Suprapubic skin (tissue), 4 donors: ENCODE data around the gene UBE2L3. TPM values are rescaled to one million over a fixed set of nuclear protein-coding genes. Genes with fewer than 3 reads are reported as not detected.
"Not testable (repeated sequence)": the region's sequence is repeated elsewhere in the genome, so short reads cannot be mapped to it uniquely, and the experiment has no call there.

Experiments
- DNase-seq, 2 donors: peaks; one replicate each; pipeline ENCODE4 v3.0.0-alpha.2; 2019; ENCODE audit warnings: low spot score in 2 of 2
- H3K27ac ChIP-seq: fragments of 200-600 bp; sonication (generic); one replicate; pipeline ENCODE4 v1.5.1; 2019
- H3K27me3 ChIP-seq: fragments of 200-600 bp; sonication (generic); one replicate; pipeline ENCODE4 v1.5.1; 2019
- H3K36me3 ChIP-seq: fragments of 200-600 bp; sonication (generic); one replicate; pipeline ENCODE4 v1.5.1; 2019
- H3K4me1 ChIP-seq: fragments of 200-600 bp; sonication (generic); one replicate; pipeline ENCODE4 v1.5.1; 2019
- H3K4me3 ChIP-seq: fragments of 200-600 bp; sonication (generic); one replicate; pipeline ENCODE4 v1.5.1; 2019; ENCODE audit warnings: mild to moderate bottlenecking
- H3K9me3 ChIP-seq: fragments of 200-600 bp; sonication (generic); one replicate; pipeline ENCODE4 v1.5.1; 2019
- EP300 ChIP-seq: sonication (generic); formaldehyde crosslinking; IDR thresholded peaks from one replicate; pipeline ENCODE4 v1.6.1; 2017; ENCODE audit warnings: antibody characterized with exemption
- POLR2A ChIP-seq, 2 donors: fragments of 450-650 bp; IDR thresholded peaks; one replicate each; pipeline ENCODE4 v1.6.1; 2017; ENCODE audit warnings: antibody characterized with exemption in 2 of 2, mild to moderate bottlenecking in 2 of 2, moderate library complexity in 2 of 2
- POLR2AphosphoS5 ChIP-seq, 3 donors: sonication (generic); formaldehyde crosslinking; IDR thresholded peaks; one replicate each; pipeline ENCODE4 v1.6.1; 2017; ENCODE audit warnings: antibody characterized with exemption in 3 of 3
- WGBS: methylation state at CpG from one replicate; pipeline ENCODE4 v1.1.5; 2018; 5-methylcytosine and 5-hydroxymethylcytosine counted together
- total RNA-seq, 4 donors: library from RNA; depleted of rRNA; stranded (reverse); fragments of >200 nt; gene quantifications; one replicate each; pipeline ENCODE4 v1.1.0, GENCODE V29; 2016
- TF ChIP-seq, protein P1 (sequence below), 2 donors: fragments of 200-600 bp in 1 of 2; fragments of 450-650 bp in 1 of 2; sonication (generic) in 1 of 2; IDR thresholded peaks; one replicate each; pipeline ENCODE4 v1.5.1; 2016 to 2019; ENCODE audit warnings: antibody characterized with exemption in 2 of 2, mild to moderate bottlenecking in 1 of 2, moderate library complexity in 1 of 2

Gene UBE2L3
- total RNA-seq, 4 donors from 2014 or later: 28.6 to 52.2 (median 48.1) TPM

DNA sequence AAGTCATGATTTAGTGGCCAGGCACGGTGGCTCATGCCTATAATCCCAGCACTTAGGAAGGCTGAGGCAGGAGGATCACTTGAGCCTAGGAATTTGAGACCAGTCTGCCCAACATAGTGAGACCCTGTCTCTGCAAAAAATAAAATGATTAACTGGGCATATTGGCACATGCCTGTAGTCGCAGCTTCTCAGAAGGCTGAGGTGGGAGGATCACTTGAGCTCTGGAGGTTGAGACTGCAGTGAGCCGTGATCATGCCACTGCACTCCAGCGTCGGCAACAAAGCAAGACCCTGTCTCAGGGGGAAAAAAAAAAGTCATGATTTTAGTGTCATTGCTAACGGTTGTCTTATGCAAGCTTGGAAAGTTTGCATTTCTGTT, 11.9 kb downstream of the UBE2L3 start:
- H3K4me3 ChIP-seq: no peak overlapping the region

DNA sequence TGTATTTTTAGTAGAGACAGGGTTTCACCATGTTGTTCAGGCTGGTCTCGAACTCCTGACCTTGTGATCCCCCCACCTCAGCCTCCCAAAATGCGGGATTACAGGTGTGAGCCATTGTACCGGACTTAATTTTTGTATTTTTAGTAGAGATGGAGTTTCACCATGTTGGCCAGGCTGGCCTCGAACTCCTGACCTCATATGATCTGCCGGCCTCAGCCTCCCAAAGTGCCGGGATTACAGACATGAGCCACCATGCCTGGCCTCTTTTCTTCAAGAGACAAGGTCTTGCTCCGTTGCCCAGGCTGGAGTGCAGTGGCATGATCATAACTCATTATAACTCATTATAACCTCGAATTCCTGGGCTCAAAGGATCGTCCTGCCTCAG, 13.1 kb downstream of the UBE2L3 start:
- not testable (repeated sequence) for H3K27me3 ChIP-seq, H3K4me3 ChIP-seq, H3K9me3 ChIP-seq, H3K36me3 ChIP-seq, H3K27ac ChIP-seq, DNase-seq
- 94% methylated on average over 9 of the region's 9 CpGs for WGBS
- H3K4me1 ChIP-seq: peaks cover 54% of the 10 kb centered on the region

More for the DNA sequence above, 11.9 kb downstream of the UBE2L3 start:
- Histone ChIP-seq H3K9me3 (no peaks in the 10 kb centered on the region), H3K4me1 (peaks cover 57% of the 10 kb centered on the region), H3K27ac (no peak overlapping the region), H3K36me3 (no peaks in the 10 kb centered on the region), H3K27me3 (no peaks in the 10 kb centered on the region)
- WGBS: 57% methylated on average over 6 of the region's 6 CpGs
- no peak for TF ChIP-seq EP300
- DNase-seq: no peak

DNA sequence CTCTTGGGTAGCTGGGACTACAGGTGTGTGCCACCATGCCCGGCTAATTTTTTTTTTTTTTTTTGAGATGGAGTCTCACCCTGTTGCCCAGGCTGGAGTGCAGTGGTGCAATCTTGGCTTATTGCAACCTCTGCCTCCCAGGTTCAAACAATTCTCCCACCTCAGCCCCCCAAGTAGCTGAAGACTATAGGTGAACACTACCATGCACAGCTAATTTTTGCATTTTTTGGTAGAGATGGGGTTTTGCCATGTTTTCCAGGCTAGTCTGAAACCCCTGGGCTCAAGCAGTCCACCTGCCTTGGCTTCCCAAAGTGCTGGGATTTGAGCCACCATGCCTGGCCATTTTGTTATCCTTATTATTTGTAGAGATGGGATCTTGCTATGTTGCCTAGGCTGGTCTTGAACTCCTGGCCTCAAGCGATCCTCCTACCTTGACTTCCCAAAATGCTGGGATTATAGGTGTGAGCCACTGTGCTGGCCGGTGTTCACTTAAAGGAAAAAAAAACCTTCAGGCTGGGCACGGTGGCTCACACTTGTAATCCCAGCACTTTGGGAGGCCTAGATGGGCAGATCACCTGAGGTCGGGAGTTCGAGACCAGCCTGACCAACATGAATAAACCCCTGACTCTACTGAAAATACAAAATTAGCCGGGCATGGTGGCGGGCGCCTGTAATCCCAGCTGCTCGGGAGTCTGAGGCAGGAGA, 13.6 kb downstream of the UBE2L3 start:
- 96% methylated on average over 10 of the region's 10 CpGs for WGBS
- H3K9me3 ChIP-seq, H3K36me3 ChIP-seq, DNase-seq, H3K4me3 ChIP-seq, H3K27me3 ChIP-seq, H3K27ac ChIP-seq: not testable (repeated sequence)
- H3K4me1 ChIP-seq: peaks cover 54% of the 10 kb centered on the region

DNA sequence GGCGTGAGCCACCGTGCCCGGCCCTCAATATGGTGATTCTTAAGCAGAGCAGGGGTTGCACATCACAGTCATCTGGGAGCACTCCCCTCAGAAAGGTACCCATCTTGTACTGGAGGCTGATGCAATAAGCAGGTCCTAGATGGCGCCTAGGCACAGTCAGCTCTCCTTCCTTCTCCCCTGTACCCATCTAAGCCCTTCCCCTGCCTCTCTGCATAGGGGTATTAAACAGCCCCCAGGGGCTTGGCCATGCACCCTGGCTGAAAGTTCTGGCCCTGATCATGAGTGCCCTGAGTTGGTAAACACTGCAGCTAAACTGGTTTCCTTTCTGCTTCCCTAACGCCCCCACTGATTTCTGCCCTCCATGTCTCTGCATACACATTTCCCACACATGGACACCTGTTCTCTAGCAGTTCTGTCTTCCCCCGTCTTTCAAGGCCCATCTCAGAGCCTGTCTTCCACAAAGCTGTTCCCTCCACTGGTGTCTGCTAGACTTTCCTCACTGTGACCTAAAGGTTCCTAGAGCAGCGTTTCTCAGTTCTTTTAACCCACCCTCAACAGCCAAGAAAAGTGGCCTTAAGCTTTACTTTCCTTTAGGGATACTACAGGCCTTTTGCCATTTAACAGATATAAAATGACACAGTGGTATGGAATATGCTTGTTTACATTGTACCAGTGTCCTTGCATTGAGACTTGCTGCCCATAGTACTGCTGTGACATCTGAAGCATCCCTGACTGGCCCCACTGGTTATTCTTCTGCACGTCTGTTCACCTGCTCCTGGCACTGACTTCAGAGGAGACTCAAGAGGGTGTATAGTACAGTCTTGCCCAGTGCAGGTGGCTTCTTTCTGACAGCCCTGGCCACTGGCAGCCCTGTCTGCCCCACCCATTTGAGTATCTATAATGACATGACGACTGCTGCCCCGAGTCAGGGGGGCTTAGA, 15.6 kb downstream of the UBE2L3 start:
- H3K27me3 ChIP-seq: no peaks in the 10 kb centered on the region
- no peaks in the 10 kb centered on the region for H3K9me3 ChIP-seq
- H3K27ac ChIP-seq: peak overlapping the region; percentile 15
- H3K36me3 ChIP-seq: no peaks in the 10 kb centered on the region
- H3K4me1 ChIP-seq: peaks cover 49% of the 10 kb centered on the region
- TF ChIP-seq, protein P1, sequence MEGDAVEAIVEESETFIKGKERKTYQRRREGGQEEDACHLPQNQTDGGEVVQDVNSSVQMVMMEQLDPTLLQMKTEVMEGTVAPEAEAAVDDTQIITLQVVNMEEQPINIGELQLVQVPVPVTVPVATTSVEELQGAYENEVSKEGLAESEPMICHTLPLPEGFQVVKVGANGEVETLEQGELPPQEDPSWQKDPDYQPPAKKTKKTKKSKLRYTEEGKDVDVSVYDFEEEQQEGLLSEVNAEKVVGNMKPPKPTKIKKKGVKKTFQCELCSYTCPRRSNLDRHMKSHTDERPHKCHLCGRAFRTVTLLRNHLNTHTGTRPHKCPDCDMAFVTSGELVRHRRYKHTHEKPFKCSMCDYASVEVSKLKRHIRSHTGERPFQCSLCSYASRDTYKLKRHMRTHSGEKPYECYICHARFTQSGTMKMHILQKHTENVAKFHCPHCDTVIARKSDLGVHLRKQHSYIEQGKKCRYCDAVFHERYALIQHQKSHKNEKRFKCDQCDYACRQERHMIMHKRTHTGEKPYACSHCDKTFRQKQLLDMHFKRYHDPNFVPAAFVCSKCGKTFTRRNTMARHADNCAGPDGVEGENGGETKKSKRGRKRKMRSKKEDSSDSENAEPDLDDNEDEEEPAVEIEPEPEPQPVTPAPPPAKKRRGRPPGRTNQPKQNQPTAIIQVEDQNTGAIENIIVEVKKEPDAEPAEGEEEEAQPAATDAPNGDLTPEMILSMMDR (IDR thresholded peaks at IDR 0.05): no peak
- TF ChIP-seq POLR2A (IDR thresholded peaks at IDR 0.05): no peak
- no peak for TF ChIP-seq POLR2AphosphoS5 (IDR thresholded peaks at IDR 0.05)
- no peak for TF ChIP-seq EP300
- 74% methylated on average over 10 of the region's 10 CpGs for WGBS
- no peak for DNase-seq
- H3K4me3 ChIP-seq: no peak overlapping the region

DNA sequence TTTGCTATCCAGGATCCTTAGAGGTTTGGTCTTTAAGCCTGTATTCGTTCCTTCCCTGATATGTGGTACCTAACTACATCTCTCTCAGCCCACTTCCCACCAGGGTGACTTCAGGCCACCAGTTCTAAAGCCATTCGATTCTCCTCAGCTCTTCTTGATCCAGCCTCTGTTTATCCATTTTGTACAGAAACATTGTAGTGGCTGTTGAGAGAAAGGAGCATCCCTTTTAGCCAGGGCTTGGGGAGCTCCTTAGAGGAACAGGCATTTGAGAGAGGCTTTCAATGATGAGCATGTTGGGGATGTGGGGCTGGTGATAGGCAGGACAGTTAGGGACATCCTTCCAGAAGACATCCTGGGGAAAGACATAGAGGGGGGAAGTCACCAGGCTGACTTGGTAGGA, 17.9 kb downstream of the UBE2L3 start:
- no peaks in the 10 kb centered on the region for H3K36me3 ChIP-seq
- no peaks in the 10 kb centered on the region for H3K9me3 ChIP-seq
- H3K27me3 ChIP-seq: no peaks in the 10 kb centered on the region
- no peak for DNase-seq
- H3K4me3 ChIP-seq: no peak overlapping the region
- WGBS: 70% methylated on average over 2 of the region's 2 CpGs
- TF ChIP-seq POLR2AphosphoS5 (IDR thresholded peaks at IDR 0.05): no peak
- peaks cover 41% of the 10 kb centered on the region for H3K4me1 ChIP-seq
- no peak overlapping the region for H3K27ac ChIP-seq

DNA sequence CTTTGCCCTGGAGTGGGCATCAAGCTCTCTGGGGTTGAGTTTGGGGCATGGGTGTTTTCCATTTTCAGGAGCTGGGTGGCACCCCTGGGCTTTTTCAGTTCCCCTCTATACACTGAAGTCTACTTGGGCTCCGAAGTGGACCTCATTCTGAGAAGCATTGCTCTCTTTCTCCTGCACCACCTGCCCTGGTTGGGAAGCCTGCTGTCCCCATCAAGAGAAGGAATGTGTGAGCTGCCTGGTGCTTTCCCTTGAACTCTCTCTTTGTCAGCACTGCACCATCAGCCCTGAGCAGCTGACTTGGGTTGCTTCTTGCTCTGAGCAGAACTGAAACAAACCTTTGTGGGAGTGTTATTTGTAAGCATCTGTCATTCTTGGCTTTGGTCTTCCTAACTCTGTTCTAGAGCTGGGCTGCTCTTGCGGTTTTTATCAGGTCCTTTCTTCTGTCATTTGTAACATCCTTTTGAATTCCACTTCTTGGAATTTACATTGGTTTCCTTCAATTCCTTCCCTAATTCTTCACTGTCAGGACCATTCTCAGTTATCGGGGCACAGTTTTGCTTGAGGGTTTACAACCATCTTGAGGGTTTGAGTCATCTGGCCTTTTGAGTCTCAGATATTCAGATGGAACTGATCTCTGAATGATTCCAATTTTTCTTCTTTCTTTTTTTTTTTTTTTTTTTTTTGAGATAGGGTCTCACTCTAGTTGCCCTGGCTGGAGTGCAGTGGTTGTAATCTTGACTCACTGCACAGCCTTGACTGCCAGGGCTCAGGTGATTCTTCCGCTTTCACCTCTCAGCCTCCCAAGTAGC, 20.5 kb downstream of the UBE2L3 start:
- WGBS: 59% methylated on average over 4 of the region's 4 CpGs
- DNase-seq: no peak
- H3K36me3 ChIP-seq: peaks cover 4% of the 10 kb centered on the region
- no peak overlapping the region for H3K4me3 ChIP-seq
- H3K9me3 ChIP-seq: no peaks in the 10 kb centered on the region
- peaks cover 45% of the 10 kb centered on the region for H3K4me1 ChIP-seq
- no peak overlapping the region for H3K27ac ChIP-seq
- TF ChIP-seq POLR2A (IDR thresholded peaks at IDR 0.05) (no peak), POLR2AphosphoS5 (IDR thresholded peaks at IDR 0.05) (no peak), EP300 (no peak)
- TF ChIP-seq, protein P1 (IDR thresholded peaks at IDR 0.05): no peak
- H3K27me3 ChIP-seq: no peaks in the 10 kb centered on the region

DNA sequence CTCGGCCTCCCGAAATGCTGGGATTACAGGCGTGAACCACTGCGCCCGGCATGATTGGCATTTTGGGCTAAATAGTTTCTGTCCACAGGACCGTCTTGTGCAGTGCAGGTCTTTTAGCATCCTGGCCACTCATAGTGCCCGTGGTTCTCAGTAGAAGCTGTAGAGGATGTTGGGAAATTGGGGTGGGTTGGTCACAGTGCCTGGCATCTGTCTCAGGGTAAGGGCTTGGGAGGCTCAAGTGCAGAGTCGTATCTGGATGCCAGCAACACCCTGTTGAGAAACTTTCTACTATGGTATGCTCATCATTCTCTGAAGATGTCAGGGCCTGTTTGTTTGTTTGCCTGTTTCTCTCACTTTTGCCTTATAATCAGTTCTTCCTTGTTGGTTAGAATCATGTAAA, 21.9 kb downstream of the UBE2L3 start:
- 91% methylated on average over 8 of the region's 8 CpGs for WGBS
- TF ChIP-seq, protein P1 (IDR thresholded peaks at IDR 0.05): no peak
- TF ChIP-seq POLR2AphosphoS5 (IDR thresholded peaks at IDR 0.05) (no peak), POLR2A (IDR thresholded peaks at IDR 0.05) (no peak), EP300 (no peak)
- Histone ChIP-seq H3K36me3 (peaks cover 18% of the 10 kb centered on the region), H3K27ac (no peak overlapping the region), H3K27me3 (no peaks in the 10 kb centered on the region), H3K9me3 (no peaks in the 10 kb centered on the region), H3K4me1 (peaks cover 34% of the 10 kb centered on the region), H3K4me3 (no peak overlapping the region)
- no peak for DNase-seq
